GM12878 (cell line): Measurements from ENCODE around the gene BLACAT1. TPM values are rescaled to one million over a fixed set of nuclear protein-coding genes. Genes with fewer than 3 reads are reported as not detected.

Experiments used
- ATAC-seq: fragments of 200-7000 bp; cut with Tn5 transposase; 3 replicates; pipeline ENCODE4 v1.9.1; 2020; ENCODE audit warnings: mild to moderate bottlenecking, moderate library complexity
- BruUV-seq: library from RNA; stranded (reverse); fragments of 400-500 nt; replicated peaks from 2 replicates; lab custom pipeline; 2021; lab: Mats Ljungman, UMichigan
- CTCF ChIA-PET: fragments of 300-600 bp; sonication (Branson Sonifier 250); formaldehyde crosslinking; extraction: SDS; loops from one replicate; lab custom pipeline; 2021; ENCODE audit warnings: inconsistent platforms; lab: Yijun Ruan, JAX
- POLR2A ChIA-PET: fragments of 350-600 bp; formaldehyde crosslinking; extraction: SDS; loops from one replicate; lab custom pipeline; 2021; ENCODE audit warnings: inconsistent platforms; lab: Charles Lee
- RAD21 ChIA-PET: fragments of 300-600 bp; sonication (Branson Sonifier 250); formaldehyde crosslinking; loops from one replicate; lab custom pipeline; 2023; ENCODE audit warnings: antibody characterized with exemption; ENCODE audit not compliant: unreplicated experiment; lab: Charles Lee
- SMC1A ChIA-PET: fragments of 300-600 bp; sonication (Branson Sonifier 250); formaldehyde crosslinking; loops from one replicate; lab custom pipeline; 2023; ENCODE audit not compliant: unreplicated experiment, uncharacterized antibody; lab: Charles Lee
- DNase-seq: peaks from one replicate; pipeline ENCODE4 v3.0.0-alpha.2; 2011; ENCODE audit warnings: low read depth, low spot score
- FAIRE-seq: peaks from 3 replicates; lab custom pipeline; 2011; peaks lifted over from hg19 to GRCh38; lab: Jason Lieb, UNC
- H2AFZ ChIP-seq: 2 replicates; pipeline ENCODE4 v1.6.0; 2011; ENCODE audit warnings: low read depth, low read length, control low read depth; ENCODE audit not compliant: control insufficient read depth
- H3K27ac ChIP-seq: 2 replicates; pipeline ENCODE4 v1.5.1; 2011; ENCODE audit warnings: control low read depth; ENCODE audit not compliant: control insufficient read depth, insufficient read depth
- H3K27me3 ChIP-seq, 2 experiments: replicated peaks in 1 of 2; 2 replicates each; pipeline versions ENCODE4 v1.6.0 to v1.6.1; 2011; ENCODE audit warnings: low read length in 1 of 2; ENCODE audit not compliant: control insufficient read depth in 2 of 2, insufficient read depth in 2 of 2
- H3K36me3 ChIP-seq, 2 experiments: 2 replicates each; pipeline ENCODE4 v1.5.1; 2011; ENCODE audit warnings: low read length in 1 of 2; ENCODE audit not compliant: control insufficient read depth in 2 of 2, insufficient read depth in 2 of 2
- H3K4me1 ChIP-seq: 2 replicates; pipeline ENCODE4 v1.6.1; 2011; ENCODE audit warnings: mild to moderate bottlenecking, low read length, moderate library complexity, mixed read lengths; ENCODE audit not compliant: control insufficient read depth, insufficient read depth
- H3K4me2 ChIP-seq: 2 replicates; pipeline ENCODE4 v1.6.0; 2011; ENCODE audit warnings: control low read depth; ENCODE audit not compliant: control insufficient read depth, insufficient read depth
- H3K4me3 ChIP-seq: fragments of 200-600 bp; sonication (generic); 2 replicates; pipeline ENCODE4 v1.5.1; 2016
- H3K79me2 ChIP-seq: 2 replicates; pipeline ENCODE4 v1.6.0; 2011; ENCODE audit warnings: low read length; ENCODE audit not compliant: control insufficient read depth, insufficient read depth
- H3K9ac ChIP-seq: 2 replicates; pipeline ENCODE4 v1.8.0; 2011; ENCODE audit warnings: low read length, control low read depth, mixed read lengths; ENCODE audit not compliant: control insufficient read depth, insufficient read depth
- H3K9me3 ChIP-seq: replicated peaks from 3 replicates; pipeline ENCODE4 v1.5.1; 2011; ENCODE audit warnings: mild to moderate bottlenecking, low read length; ENCODE audit not compliant: control insufficient read depth, insufficient read depth
- H4K20me1 ChIP-seq: 2 replicates; pipeline ENCODE4 v1.6.0; 2011; ENCODE audit not compliant: control insufficient read depth, insufficient read depth
- ATF2 ChIP-seq: IDR thresholded peaks from 2 replicates; pipeline ENCODE4 v1.6.1; 2012; ENCODE audit warnings: low read length, inconsistent platforms
- CHD2 ChIP-seq: IDR thresholded peaks from 2 replicates; pipeline ENCODE4 v1.6.1; 2011; ENCODE audit warnings: low read depth, low read length, improper control_type of control experiment, borderline replicate concordance
- NFYB ChIP-seq: IDR thresholded peaks from 2 replicates; pipeline ENCODE4 v1.6.1; 2011; ENCODE audit warnings: low read depth, mild to moderate bottlenecking, low read length, improper control_type of control experiment, moderate library complexity; ENCODE audit not compliant: insufficient read depth
- PML ChIP-seq: IDR thresholded peaks from 2 replicates; pipeline ENCODE4 v1.6.1; 2012; ENCODE audit warnings: low read length, inconsistent platforms
- POU2F2 ChIP-seq: IDR thresholded peaks from 3 replicates; pipeline ENCODE4 v1.6.1; 2011; ENCODE audit warnings: low read depth, mild to moderate bottlenecking, low read length, borderline replicate concordance
- SKIL ChIP-seq: fragments of 450-650 bp; IDR thresholded peaks from 2 replicates; pipeline ENCODE4 v1.6.1; 2017; ENCODE audit warnings: mild to moderate bottlenecking, low read depth, inconsistent platforms; ENCODE audit not compliant: poor library complexity, severe bottlenecking
- STAT1 ChIP-seq: fragments of 450-650 bp; conservative IDR thresholded peaks from 2 replicates; pipeline ENCODE4 v1.6.1; 2014; ENCODE audit warnings: antibody characterized with exemption, mild to moderate bottlenecking
- TARDBP ChIP-seq: IDR thresholded peaks from 2 replicates; pipeline ENCODE4 v1.6.1; 2016; ENCODE audit warnings: borderline replicate concordance
- YY1 ChIP-seq: IDR thresholded peaks from 2 replicates; pipeline ENCODE4 v1.6.1; 2011; ENCODE audit warnings: low read depth, mild to moderate bottlenecking, low read length
- WGBS: methylation state at CpG from one replicate; pipeline ENCODE4 v1.1.6; 2016; ENCODE audit warnings: low lambda C conversion rate; ENCODE audit not compliant: insufficient replicate concordance, insufficient coverage; ENCODE audit errors: missing lambda C conversion rate; 5-methylcytosine and 5-hydroxymethylcytosine counted together
- in situ Hi-C: fragments of 300-500 bp; cut with MboI; formaldehyde crosslinking; loops from 9 replicates; pipeline ENCODE4 v1.14.3; 2018; ENCODE audit warnings: mixed read lengths
- intact Hi-C: fragments of 100-400 bp; cut with micrococcal nuclease; formaldehyde crosslinking; loops from one replicate; pipeline ENCODE4 v1.14.2; 2022; ENCODE audit not compliant: unreplicated experiment
- polyA plus RNA-seq, 11 experiments: library from polyadenylated mRNA; depleted of rRNA in 4 of 11; unstranded in 6 of 11; stranded (reverse) in 5 of 11; fragments of >200 nt; fragmentation: Nextera tagmentation in 4 of 11; fragmentation: Illumina TruSeq in 1 of 11; extraction: Ambion mirVana in 4 of 11; extraction: Trizol in 1 of 11; gene quantifications; 1 replicate in 1 of 11; 2 replicates in 10 of 11; pipeline versions ENCODE4 v1.2.1 to v1.2.3, GENCODE V29; 2011 to 2016; ENCODE audit warnings: inconsistent platforms in 2 of 11, missing spikeins in 2 of 11, low read depth in 1 of 11
- total RNA-seq, 4 experiments: library from RNA; depleted of rRNA in 3 of 4; stranded (reverse); fragments of >200 nt in 3 of 4; fragmentation: Illumina TruSeq in 1 of 4; extraction: Trizol in 1 of 4; gene quantifications; 2 replicates each; pipeline versions ENCODE4 v1.2.1 to v1.2.3, GENCODE V29; 2013 to 2021
- TF ChIP-seq, protein P1 (sequence below): IDR thresholded peaks from 2 replicates; pipeline ENCODE4 v1.6.1; 2011; ENCODE audit warnings: borderline replicate concordance, low read depth, mild to moderate bottlenecking, moderate library complexity, low read length; ENCODE audit not compliant: insufficient read depth, poor library complexity, severe bottlenecking
- TF ChIP-seq, protein P2 (sequence below): fragments of 450-650 bp; formaldehyde crosslinking; IDR thresholded peaks from 2 replicates; pipeline ENCODE4 v1.4.0; 2020; ENCODE audit warnings: mild to moderate bottlenecking, moderate library complexity
- TF ChIP-seq, protein P3 (sequence below): fragments of 450-650 bp; IDR thresholded peaks from 2 replicates; pipeline ENCODE4 v1.6.1; 2014; ENCODE audit warnings: mild to moderate bottlenecking

Gene BLACAT1
- total and polyA plus RNA-seq, 10 of the 15 experiments (the other 5 are each of a cell fraction or from before 2014, with no cell fraction given), result 0.04 to 1.6 (median 0.15) TPM; not detected in 1

DNA sequence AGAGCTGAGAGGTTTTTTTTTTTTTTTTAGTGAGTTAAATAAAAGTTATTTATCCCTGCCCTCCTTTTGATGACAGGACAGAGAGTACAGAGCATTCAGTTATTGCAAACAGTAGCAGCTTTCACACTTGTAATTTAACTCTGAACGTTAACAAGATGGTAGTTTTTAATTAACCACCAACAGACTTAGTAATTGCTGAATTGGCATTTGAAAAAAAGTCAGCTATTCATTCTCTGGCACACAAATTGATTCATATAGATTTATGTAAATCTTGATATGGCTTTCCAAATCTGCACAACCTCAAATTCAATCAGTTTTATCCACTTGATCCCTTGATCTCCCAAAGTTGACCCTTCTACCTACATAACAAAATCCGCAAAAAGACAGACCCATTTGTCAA lies 34.9 kb downstream of the BLACAT1 start:
- FAIRE-seq (no peak), ATAC-seq (no peak), DNase-seq (no peak)
- H2AFZ ChIP-seq, result no peak overlapping the region
- H4K20me1 ChIP-seq, result no peaks in the 10 kb centered on the region
- no peaks in the 10 kb centered on the region for H3K9me3 ChIP-seq
- no peak overlapping the region for H3K27ac ChIP-seq
- no peak overlapping the region for H3K4me2 ChIP-seq
- ChIA-PET SMC1A (interaction anchor here (0.6 to 1.2 kb wide), 2 partner anchors 24 to 27 kb away, joined by 3 to 4 read pairs; no protein-coding TSS in a partner anchor), CTCF (interaction anchor here (0.9 to 7.7 kb wide), 7 partner anchors 10 to 103 kb away, joined by 3 to 99 read pairs (median 4); no protein-coding TSS in a partner anchor), POLR2A (no interaction called here), RAD21 (interaction anchor here (0.8 to 2.1 kb wide), 2 partner anchors 46 to 65 kb away, joined by 5 to 12 read pairs; no protein-coding TSS in a partner anchor)
- no TSS peak for BruUV-seq
- intact Hi-C loops, result no loop called here
- H3K4me3 ChIP-seq, result no peak overlapping the region
- in situ Hi-C loops, result no loop called here
- no peak overlapping the region for H3K9ac ChIP-seq
- H3K27me3 ChIP-seq, result peaks cover 6 to 9% of the 10 kb centered on the region in 2 experiments
- H3K36me3 ChIP-seq, result no peaks in the 10 kb centered on the region
- WGBS, result 37% methylated on average over 2 of the region's 2 CpGs
- H3K79me2 ChIP-seq, result no peaks in the 10 kb centered on the region
- no peaks in the 10 kb centered on the region for H3K4me1 ChIP-seq
- TF ChIP-seq NFYB (no peak), ATF2 (no peak), YY1 (no peak), POU2F2 (no peak), PML (no peak), SKIL (no peak), TARDBP (no peak), CHD2 (no peak), STAT1 (no peak)
- TF ChIP-seq, protein P1, sequence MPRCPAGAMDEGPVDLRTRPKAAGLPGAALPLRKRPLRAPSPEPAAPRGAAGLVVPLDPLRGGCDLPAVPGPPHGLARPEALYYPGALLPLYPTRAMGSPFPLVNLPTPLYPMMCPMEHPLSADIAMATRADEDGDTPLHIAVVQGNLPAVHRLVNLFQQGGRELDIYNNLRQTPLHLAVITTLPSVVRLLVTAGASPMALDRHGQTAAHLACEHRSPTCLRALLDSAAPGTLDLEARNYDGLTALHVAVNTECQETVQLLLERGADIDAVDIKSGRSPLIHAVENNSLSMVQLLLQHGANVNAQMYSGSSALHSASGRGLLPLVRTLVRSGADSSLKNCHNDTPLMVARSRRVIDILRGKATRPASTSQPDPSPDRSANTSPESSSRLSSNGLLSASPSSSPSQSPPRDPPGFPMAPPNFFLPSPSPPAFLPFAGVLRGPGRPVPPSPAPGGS, result no peak
- TF ChIP-seq, protein P2, sequence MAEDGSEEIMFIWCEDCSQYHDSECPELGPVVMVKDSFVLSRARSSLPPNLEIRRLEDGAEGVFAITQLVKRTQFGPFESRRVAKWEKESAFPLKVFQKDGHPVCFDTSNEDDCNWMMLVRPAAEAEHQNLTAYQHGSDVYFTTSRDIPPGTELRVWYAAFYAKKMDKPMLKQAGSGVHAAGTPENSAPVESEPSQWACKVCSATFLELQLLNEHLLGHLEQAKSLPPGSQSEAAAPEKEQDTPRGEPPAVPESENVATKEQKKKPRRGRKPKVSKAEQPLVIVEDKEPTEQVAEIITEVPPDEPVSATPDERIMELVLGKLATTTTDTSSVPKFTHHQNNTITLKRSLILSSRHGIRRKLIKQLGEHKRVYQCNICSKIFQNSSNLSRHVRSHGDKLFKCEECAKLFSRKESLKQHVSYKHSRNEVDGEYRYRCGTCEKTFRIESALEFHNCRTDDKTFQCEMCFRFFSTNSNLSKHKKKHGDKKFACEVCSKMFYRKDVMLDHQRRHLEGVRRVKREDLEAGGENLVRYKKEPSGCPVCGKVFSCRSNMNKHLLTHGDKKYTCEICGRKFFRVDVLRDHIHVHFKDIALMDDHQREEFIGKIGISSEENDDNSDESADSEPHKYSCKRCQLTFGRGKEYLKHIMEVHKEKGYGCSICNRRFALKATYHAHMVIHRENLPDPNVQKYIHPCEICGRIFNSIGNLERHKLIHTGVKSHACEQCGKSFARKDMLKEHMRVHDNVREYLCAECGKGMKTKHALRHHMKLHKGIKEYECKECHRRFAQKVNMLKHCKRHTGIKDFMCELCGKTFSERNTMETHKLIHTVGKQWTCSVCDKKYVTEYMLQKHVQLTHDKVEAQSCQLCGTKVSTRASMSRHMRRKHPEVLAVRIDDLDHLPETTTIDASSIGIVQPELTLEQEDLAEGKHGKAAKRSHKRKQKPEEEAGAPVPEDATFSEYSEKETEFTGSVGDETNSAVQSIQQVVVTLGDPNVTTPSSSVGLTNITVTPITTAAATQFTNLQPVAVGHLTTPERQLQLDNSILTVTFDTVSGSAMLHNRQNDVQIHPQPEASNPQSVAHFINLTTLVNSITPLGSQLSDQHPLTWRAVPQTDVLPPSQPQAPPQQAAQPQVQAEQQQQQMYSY (CRISPR knock-in tag), result no peak
- TF ChIP-seq, protein P3, sequence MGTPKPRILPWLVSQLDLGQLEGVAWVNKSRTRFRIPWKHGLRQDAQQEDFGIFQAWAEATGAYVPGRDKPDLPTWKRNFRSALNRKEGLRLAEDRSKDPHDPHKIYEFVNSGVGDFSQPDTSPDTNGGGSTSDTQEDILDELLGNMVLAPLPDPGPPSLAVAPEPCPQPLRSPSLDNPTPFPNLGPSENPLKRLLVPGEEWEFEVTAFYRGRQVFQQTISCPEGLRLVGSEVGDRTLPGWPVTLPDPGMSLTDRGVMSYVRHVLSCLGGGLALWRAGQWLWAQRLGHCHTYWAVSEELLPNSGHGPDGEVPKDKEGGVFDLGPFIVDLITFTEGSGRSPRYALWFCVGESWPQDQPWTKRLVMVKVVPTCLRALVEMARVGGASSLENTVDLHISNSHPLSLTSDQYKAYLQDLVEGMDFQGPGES, result no peak
